DMS114 treated with DMSO at 0.1 percent for 48 hours (cell line): ENCODE measurements around the gene LDLRAD2.

ENCODE experiments used
- DNase-seq: peaks from one replicate; lab custom pipeline; 2025; ENCODE audit not compliant: unreplicated experiment; lab: John Stamatoyannopoulos, UW

LDLRAD2 gene

DNA sequence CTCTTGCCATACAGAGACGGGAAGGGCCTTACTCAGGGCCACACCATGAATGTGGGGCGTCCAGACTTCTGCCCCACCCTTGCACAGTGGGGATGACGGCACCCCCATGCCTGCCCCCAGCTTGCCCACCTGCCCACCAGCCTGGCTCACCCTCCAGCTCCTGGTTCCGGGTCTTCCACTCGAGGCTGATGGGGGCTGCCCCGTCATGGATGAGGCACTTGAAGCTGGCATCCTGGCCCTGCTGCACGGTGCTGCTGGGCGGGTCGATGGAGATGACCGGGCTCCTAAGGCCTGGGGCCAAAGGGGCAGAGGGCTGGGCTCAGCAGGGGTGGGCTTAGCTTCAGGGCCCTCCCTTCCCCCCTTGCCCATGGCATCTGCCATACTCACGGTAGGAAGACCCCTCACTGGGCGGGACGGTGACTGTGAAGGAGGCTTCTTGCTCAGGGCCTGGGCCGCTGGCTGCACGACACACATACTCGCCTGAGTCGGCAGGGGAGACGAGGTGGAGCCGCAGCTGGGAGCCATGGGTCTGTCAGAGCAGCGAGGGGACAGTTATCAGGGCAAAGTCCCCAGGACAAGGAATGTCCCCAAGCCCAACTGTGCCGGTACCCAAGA lies 29.9 kb downstream of the LDLRAD2 start:
- DNase-seq: no peak

DNA sequence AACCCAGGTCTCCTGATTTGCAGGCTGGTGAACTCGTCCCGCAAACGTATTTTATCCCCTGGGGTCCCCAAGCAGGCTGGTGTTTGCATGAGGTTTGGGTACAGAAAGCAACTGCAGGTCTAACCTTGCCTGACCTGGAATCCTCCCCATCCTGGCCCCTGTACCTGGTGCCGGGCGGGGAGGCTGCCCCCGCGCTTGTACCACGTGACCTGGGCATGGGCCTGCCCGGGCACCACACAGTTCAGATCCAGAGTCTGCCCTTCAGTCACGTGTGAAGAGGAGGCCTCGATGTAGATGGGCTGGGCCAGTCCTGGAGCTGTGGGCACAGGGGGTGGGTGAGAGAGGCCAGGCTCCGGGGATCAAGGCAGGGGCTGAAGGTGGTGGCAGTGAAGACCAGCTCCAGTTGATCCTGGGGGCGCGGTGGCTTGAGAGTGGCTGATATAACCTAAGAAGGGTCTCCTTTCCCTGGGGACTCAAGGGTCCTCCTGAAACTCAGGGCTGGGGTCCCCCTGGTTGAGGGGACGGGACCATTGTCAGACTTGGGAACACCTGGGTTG lies 30.6 kb downstream of the LDLRAD2 start:
- DNase-seq: no peak

DNA sequence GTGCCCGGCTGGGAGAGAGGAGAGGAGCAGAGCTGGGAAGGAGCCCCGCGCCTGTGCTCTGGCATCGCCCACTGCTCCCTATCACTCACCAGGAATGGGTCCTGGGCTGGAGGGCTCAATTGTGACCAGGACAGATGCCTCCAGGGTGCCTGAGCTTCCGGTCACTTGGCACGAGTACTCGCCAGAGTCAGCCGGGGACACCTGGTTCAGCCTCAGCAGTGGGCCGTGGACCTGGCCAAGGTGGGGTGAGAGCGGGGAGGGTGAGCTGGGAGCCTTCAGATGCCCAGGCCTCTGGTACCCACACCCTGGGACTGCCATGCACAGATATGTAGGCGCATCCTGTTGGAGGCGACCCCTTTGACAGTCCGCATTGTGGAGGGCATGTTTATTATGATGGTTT lies 31.1 kb downstream of the LDLRAD2 start:
- DNase-seq: no peak

DNA sequence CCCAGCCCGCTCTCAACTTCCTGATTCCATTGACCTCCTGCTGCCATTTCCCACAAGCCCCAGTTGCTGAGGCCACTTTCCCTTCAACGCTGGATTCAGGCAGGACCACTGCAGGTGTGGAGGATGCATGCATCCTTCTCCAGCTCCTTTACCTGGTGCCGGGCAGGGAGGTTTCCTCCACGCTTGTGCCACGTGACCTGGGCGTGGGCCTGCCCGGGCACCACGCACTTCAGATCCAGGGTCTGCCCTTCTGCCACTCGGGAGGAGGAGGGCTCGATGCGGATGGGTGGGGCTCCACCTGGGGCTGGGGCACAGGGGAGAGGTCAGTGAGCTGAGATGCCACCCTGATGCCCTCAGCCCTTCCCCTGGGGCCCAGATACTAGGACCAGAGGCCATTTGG lies 31.9 kb downstream of the LDLRAD2 start:
- no peak for DNase-seq

DNA sequence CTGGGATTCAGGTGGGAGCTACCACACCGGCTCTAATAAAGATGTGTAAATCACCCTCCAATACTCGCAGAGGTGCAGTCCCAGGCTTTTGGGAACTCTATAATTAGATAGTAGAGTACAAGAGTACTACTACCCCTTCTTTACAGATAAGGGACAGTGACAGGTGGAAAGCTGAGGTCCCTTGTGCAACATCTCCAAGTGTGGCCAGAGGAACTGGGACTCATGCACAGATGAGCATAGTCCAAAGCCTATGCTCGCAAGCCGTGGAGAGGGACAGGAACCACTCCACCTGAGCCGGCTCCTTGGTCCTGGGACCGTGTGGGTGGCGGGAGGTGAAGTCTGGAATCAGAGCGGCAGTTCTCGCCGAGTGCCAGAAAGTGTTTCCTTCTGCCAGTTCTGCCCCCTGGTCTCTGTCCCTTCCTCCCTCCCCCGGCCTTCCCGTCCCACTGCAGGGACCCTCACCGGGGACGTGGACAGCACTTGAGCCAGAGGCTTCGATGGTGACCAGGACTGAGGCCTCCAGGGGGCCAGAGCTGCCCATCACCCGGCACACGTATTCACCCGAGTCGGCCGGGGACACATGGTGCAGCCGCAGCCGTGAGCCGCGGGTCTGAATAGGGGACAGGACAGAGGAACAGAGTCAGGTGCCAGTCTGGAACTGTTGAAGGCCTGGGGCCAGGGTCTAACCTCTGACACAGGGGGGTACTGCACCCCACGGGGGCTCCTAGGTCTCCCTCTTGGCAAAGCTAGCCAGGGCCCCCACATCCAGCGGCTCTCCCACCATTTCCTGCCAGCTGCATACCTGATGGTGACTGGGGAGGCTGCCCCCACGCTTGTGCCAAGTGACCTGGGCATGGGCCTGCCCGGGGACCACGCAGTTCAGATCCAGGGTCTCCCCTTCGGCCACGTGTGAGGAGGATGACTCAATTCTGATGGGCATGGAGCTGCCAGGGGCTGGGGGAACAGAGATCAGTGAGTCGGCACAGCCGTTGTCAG lies 33.9 kb downstream of the LDLRAD2 start:
- no peak for DNase-seq

DNA sequence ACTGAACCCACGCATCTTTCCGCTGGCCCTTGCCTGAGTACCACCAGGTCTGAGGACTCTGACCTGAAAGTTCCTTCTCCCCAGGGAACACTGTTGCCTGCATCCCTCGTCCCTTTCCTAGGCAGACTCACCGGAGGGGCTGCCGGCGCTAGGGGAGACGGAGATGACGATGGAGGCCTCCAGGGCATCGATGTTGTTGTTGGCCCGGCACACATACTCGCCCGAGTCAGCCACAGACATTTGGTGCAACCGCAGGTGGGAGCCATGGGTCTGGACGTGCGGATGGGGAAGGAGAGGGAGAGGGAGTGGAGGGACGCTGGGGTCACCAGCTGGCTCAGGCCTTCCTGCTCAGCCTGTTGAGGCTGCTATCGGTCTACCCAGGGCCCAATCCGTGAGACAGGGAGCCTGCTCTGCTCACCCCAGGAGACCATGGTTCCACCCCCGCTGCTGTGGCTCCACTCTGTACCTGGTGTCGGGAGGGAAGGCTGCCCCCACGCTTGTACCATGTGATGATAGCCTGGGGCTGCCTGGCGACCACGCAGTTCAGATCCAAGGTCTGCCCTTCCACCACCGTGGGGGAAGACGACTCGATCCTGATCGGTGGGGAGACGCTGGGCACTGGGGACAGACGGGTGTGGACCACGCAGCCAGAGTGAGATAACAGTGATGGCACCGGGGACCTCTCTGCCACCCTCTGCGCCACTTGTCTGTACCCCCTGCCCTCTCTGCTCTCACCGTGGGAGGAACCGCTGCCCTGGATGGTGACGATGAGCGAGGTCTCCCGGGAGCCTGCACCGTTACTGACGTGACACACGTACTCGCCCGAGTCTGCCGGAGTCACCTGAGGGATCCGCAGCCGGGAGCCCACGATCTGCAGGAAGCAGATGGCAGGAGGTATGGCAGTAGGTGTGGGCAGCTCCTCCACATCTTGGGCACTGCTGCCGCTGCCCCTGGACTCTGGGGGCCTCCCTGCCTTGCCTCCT lies 35.4 kb downstream of the LDLRAD2 start:
- DNase-seq: no peak

DNA sequence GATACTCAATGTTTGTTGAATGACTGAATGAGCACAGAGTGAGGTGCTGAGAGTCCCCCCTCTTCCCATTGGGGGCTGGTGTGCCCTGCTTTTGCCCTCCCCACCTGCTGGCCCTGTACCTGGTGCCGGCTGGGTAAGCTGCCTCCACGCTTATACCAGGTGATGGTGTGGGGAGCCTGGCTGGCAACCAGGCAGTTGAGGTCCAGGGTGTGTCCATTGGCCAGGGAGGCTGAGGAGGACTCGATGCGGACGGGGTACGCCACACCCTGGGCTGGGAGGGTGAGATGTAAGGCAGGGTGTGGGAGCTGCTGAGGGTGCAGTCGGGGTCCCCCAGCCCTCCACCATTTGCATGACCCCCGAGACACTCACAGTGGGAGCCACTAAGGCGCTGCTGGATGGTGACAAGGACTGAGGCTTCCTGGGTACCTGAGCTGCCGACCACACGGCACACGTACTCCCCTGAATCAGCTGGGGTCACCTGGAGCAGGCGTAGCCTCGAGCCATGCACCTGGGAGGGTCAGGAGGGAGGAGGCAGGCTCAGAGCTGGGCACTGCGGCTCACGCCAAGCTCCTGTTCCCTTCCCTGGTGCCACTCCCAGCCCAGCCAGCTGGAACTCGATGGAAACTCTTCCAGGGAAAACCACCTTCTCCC lies 36.6 kb downstream of the LDLRAD2 start:
- DNase-seq: no peak

DNA sequence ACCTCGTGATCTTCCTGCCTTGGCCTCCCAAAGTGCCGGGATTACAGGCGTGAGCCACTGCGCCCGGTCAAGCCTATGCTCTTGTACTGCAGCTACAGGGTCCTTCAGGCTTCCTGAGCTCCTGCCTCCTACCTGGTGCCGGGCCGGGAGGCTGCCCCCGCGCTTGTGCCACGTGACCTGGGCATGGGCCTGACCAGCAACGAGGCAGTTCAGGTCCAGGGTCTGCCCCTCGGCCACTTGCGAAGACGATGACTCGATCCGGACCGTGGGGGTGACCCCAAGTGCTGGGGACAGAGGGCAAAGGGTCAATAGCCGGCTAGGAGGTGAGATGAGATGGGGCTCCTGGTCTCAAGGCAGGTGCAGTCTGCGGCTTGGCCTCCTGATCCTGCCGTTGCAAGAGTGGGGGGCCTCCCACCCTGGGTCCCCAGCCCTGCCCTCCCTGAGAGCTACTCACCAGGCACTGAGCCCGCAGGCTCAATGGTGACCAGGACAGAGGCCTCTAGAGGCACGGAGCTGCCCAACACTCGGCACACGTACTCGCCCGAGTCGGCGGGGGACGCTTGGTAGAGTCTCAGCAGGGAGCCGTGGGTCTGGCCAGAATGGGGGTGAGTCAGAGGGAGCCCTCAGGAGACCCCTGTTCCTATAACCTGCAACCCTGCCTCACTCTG lies 38.0 kb downstream of the LDLRAD2 start:
- DNase-seq: no peak

DNA sequence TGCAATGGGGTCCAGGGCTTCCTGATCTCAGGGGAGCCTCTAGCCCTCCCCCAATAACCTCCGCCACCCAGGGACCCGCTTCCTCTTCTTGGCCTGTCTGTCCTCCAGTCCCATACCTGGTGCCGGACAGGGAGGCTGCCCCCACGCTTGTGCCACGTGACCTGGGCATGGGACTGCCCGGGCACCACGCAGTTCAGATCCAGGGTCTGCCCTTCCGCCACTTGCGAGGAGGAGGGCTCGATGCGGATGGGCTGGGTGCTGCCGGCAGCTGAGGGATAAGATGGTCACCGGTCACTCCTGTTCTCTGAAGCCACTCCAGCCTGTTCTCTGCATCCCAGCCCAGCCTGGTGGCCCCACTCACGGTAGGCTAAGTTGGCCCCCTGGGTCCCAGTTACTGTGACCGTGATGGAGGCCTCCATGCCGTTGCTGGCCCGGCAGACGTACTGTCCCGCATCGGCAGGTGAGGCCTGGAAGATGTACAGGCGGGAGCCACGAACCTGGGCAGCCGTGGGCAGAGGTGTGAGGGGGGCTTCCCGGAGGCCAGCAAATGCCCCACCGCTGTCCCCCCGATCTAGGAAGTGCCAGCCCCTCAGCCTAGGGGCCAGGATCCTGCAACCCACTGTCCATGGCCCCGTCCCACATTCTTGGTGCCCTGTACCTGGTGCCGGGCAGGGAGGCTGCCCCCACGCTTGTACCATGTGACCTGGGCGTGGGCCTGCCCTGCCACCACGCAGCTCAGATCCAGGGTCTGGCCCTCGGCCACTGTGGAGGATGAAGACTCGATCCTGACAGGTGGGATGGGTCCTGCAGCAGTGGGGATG lies 39.6 kb downstream of the LDLRAD2 start:
- DNase-seq: no peak

DNA sequence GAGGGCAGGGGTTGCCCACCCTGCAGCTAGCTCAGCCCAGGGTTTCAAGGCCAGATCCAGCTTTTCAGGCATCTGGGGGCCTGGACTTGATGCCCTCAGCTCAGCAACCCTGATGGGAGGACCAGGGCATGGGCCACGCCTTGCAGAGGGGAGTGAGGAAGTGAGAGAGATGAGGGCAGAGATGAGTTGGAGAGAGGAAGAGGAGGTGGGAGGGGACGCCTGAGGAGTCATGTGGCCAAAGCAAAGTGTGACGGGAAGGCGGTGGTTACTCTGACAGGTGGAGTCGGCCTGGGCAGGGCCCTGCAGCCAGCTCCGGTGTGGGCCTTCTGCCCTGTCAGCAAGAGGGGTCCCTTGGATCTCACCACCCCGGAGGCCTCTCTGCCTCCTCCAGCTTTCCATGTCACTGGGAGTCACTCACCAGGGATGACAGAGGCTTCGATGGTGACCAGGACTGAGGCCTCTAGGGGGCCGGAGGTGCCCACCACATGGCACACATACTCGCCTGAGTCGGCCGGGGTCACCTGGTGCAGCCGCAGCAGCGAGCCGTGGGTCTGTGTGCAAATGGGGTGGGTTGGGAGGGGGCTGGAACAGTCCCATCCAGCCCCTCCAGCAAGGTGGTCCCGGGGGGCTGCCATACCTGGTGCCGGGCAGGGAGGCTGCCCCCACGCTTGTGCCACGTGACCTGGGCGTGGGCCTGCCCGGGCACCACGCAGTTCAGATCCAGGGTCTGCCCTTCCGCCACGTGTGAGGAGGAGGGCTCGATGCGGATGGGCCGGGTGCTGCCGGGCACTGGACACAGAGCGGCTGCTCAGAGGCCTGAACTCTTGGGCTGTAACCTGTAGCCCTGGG lies 40.4 kb downstream of the LDLRAD2 start:
- no peak for DNase-seq

DNA sequence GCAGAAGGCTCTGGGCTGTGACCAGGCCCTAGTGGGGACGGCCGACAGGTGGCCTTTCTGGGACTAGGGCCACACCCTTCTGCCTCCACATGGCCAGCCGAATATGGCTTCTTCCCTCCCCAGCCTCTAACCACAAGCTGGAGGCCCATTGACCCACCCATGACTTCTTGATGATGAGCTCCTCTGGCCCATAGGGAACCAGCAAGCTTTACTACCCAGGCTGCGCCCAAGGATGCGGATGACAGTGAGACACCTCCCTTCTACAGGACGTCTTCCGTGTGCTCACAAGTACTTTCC lies 41.0 kb downstream of the LDLRAD2 start:
- no peak for DNase-seq

DNA sequence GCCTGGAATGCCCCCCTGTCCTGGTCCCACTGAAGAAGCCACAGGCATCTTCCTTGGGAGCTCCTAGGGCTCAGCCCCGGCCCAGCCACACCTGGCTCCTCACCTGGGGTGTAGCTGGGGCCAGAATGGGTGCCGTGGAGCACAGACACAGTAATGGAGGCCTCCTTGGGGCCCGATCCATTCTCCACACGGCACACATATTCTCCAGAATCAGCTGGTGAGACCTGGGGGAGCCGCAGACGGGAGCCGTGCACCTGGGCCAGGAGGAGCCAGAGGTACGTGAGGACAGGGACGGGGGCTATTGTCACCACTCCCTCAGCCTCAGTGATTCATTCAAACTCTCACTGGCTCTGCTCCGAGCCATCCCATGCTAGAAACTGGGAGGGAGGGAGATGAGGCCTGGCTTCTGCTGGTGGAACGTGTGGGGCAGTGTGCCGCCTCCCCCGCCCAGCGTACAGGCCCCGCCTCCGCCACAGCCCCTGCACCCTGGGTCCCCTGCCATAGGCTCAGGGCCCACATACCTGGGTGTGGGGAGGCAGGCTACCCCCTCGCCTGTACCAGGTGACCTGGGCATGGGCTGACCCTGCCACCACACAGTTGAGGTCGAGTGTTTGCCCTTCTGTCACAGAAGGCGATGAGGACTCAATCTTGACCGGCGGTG lies 42.2 kb downstream of the LDLRAD2 start:
- no peak for DNase-seq

DNA sequence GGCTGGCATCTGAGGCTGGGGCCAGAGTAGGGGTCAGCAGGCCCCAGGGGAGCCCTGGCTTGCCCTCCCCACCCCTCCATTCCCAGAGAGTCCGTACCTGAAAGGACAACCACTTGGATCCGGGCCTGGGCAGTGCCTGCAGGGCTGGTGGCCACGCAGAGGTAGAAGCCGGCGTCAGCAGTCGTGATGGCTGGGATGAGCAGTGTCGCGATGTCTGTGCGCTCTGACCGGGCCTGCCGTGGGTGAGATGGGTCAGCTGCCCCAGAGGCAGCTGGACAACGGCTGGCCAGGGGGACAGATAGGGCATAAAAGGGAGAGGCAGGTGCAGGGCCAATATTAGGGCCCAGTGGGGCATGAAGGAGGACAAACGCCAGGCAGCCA lies 42.7 kb downstream of the LDLRAD2 start:
- DNase-seq: no peak

DNA sequence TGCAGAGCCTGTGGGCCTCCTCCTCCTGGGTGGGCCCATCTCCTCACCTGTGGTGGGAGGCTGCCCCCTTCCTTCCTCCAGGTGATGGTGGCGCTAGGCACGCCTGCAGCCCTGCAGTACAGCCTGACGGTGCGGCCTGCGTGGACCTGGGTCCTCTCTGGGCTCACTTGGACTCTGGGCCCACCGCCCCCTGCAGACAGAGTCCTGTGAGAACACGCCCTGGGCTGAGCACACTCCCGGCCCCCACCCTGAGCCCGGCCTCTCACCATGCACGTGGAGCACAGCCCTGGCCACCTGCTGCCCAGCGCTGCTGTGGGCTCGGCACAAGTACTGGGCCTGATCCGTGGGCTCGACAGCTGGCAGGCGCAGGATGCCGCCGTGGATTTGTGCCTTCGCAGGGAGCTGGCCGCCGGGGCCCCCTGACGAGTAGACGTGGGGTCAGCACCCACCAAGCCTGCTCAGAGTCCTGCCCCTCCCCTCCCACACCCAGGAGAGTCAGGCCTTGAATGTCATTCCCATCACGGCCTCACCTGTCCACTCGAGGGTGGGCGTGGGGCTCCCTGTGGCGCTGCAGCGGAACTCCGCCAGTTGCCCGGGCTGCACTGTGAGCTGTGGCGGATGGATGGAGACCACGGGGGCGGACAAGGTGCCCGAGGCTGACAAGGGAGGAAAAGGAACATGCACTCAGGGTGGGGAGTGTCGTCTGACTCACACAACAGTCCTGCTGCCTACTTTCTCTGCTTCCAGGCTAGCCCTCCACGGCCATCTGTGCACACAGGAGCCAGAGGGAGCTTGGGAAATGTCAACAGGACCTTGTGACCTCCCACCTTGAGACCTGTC lies 43.4 kb downstream of the LDLRAD2 start:
- DNase-seq: no peak

DNA sequence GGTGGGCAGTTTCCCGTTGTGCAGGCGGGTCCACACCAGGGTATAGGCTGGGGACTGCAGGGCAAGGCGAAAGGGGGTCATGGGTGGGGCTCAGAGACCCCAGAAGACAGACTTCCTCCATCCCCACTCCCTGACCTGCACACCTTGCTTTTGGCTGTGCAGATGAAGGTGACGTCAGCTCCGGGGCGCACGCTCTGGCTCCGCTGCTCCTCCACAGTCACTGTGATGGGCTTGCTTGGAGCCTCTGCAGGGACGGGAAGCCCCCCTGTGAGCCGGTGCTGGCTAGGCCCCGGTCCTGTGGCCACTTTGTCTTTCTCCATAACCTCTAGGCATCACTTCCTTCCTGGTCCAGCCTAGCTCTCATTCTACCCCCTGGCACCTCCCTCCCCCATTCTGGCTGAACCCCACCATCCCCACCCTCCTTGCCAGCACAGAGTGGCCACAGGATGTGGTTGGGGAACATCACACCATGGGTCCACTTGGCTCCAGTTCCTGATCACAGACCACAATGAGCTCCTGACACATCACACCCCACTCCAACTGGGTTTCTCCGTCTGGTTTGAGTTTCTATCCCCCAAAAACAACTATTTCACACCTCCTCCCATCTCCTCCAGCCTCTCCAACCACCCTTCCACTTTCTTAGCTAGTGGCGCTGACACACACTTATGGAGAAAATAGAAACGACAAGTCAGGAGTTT lies 45.2 kb downstream of the LDLRAD2 start:
- no peak for DNase-seq
